Measurements from ENCODE around the gene TBC1D9B. TPM values are rescaled to one million over a fixed set of nuclear protein-coding genes. Genes with fewer than 3 reads are reported as not detected.
"Not testable (repeated sequence)": the region's sequence is repeated elsewhere in the genome, so short reads cannot be mapped to it uniquely, and the experiment has no call there.

Gene TBC1D9B
- total RNA-seq, 1 donor: 72.2 TPM

DNA sequence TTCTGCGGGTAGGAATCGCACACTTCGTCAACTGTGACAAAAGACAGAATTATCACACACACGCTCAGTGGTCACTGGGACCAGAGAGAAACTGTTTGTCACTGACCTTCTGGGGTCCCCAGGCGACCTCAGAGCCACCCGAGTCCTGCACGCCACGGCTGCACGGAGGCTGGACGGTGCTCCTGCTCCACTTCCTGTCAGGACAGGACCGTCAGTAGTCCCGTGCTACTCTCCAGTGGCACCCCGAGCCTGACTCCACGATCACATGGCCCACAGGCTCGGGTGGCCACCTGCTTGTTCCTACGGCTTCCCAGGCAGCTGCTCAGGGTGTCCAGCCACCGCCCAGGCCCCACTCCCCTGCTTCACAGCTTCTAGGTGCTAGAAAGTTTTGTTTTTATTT is 66.9 kb downstream of the TBC1D9B start:
- no peak for DNase-seq (ENCODE audit: low read depth in 2 of 3, low spot score in 2 of 3)

DNA sequence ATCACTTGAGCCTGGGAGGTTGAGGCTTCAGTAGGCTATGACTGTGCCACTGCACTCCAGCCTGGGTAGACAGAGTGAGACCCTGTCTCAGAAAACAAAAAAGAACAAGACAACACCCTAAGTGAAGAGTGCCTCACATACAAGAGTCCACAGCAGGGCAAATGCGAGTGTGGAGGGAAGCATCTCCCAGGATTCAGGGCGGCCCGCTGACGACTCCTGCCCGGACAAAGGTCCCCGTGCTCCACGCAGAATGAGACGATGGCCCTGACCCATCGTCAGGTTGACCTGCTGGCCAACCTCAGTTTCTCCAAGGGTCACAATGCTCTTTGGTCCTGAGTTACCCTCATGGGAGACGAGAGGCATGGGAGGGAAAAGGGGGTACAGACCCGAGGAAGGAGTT is 67.4 kb downstream of the TBC1D9B start:
- no peak for DNase-seq (ENCODE audit: low read depth in 2 of 3, low spot score in 2 of 3)

DNA sequence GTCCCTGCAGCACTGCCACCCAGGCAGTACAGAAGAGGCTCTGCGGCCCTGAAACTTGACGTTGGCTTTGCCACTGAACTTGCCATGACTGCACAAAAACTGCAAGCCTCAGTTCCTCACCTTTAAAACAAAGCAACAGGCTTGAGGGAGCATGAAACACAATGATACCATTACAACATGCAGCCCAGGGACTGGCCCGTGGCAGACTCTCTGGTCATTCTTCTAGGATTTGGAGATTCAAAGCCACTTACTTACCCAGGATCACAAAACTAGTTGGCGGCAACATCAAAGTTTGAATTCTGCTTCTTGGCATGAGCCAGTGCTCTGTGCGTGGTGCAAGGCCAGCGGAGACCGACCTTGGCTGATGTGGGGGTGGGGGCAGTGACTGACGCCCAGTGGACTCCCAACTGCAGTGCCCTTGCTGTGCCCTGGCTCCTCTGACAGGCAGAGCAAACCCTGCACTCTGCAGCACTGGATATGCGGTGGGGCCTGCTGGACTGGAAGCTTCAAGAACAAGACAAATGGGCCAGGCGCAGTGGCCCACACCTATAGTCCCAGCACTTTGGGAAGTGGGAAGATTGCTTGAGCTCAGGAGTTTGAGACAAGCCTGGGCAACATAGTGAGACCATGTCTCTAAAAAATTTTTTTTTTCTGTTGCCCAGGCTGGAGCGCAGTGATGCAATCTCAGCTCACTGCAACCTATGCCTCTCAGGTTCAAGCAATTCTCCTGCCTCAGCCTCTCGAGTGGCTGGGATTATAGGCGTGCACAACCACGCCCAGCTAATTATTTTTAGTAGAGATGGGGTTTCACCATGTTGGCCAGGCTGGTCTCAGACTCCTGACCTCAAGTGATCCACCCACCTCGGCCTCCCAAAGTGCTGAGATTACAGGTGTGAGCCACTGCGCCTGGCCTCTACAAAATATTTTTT is 68.1 kb downstream of the TBC1D9B start:
- DNase-seq (ENCODE audit: low read depth in 2 of 3, low spot score in 2 of 3): no peak

DNA sequence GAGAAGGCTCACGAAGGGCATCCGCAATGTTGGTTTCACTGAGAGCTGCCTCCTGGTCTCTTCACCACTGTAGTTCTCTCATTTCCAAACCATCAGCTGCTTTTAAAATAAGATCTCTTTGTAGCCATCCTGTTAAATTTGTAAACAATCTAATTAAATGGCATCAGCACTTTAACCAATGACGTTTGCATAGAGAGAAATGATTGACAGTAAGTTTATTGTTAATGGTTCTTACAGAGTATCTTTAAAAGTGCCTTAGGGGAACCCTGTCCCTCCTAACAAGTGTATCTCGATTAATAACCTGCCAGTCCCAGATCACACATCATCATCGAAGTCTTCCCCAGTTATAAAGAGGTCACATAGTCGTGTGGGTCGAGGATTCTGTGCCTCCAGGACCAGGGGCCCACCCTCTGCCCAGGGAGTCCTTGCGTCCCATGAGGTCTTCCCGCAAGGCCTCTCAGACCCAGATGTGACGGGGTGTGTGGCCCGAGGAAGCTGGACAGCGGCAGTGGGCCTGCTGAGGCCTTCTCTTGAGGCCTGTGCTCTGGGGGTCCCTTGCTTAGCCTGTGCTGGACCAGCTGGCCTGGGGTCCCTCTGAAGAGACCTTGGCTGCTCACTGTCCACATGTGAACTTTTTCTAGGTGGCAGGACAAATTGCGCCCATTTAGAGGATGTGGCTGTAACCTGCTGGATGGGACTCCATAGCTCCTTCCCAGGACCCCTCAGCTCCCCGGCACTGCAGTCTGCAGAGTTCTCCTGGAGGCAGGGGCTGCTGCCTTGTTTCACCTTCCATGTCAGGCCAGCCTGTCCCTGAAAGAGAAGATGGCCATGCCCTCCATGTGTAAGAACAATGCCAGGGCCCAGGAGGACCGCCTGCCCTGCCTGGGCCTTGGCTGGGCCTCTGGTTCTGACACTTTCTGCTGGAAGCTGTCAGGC is 70.4 kb downstream of the TBC1D9B start:
- DNase-seq (ENCODE audit: low read depth in 2 of 3, low spot score in 2 of 3): no peak

DNA sequence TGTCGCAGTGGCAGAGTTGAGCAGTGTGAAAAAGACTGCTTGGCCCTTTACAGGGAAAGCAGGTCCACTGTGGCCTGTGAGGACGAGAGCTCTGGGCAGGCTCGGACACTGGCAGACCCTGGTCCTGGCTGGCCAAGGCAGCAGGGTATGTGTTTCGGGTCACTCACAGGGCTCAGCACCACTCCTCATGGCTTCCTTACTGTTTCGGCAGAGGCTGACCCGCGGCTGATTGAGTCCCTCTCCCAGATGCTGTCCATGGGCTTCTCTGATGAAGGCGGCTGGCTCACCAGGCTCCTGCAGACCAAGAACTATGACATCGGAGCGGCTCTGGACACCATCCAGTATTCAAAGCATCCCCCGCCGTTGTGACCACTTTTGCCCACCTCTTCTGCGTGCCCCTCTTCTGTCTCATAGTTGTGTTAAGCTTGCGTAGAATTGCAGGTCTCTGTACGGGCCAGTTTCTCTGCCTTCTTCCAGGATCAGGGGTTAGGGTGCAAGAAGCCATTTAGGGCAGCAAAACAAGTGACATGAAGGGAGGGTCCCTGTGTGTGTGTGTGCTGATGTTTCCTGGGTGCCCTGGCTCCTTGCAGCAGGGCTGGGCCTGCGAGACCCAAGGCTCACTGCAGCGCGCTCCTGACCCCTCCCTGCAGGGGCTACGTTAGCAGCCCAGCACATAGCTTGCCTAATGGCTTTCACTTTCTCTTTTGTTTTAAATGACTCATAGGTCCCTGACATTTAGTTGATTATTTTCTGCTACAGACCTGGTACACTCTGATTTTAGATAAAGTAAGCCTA is 71.3 kb downstream of the TBC1D9B start:
- peak in 2 of 3 donors; percentile 59 to 60 for DNase-seq (ENCODE audit: low read depth in 2 of 3, low spot score in 2 of 3)

DNA sequence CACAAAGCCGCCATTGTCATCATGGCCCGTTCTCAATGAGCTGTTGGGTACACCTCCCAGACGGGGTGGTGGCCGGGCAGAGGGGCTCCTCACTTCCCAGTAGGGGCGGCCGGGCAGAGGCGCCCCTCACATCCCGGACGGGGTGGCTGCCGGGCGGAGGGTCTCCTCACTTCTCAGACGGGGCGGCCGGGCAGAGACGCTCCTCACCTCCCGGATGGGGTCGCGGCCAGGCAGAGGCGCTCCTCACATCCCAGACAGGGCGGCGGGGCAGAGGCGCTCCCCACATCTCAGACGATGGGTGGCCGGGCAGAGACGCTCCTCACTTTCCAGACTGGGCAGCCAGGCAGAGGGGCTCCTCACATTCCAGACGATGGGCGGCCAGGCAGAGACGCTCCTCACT is 72.8 kb downstream of the TBC1D9B start:
- DNase-seq (ENCODE audit: low read depth in 2 of 3, low spot score in 2 of 3): not testable (repeated sequence)

DNA sequence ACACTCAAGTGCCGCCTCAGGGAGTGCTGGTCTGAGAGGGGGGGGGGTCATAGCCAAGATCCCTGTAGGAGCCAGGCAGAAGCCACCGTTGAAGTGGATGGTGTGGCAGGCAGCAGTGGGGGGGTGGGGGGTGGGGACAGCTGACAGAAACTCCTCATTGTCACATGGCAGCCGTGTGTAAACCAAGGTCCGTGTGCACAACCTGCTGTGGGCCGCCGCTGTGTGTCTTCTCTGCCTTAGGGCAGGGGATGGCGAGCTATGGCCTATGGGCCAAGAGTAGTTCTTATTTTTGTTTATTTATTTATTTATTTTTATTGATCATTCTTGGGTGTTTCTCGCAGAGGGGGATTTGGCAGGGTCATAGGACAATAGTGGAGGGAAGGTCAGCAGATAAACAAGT is 73.6 kb downstream of the TBC1D9B start:
- no peak for DNase-seq (ENCODE audit: low read depth in 2 of 3, low spot score in 2 of 3)

DNA sequence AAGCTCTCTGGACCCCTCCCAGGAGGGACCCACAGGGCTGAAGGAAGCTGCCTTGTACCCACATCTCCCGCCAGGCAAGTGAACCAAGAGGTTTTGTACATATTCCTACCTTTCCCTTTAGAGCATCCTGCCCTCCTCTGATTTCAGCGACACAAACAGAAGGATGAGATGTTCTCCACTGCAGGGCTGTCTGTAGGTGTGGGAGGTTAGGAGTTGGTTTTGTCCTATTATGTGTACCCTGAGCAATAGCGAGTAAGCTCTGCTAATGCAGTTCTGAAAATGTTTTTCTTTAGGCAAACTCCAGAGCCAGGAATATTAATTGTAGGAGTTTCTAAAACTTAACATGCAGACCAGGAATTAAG is 74.0 kb downstream of the TBC1D9B start:
- DNase-seq (ENCODE audit: low read depth in 2 of 3, low spot score in 2 of 3): no peak

DNA sequence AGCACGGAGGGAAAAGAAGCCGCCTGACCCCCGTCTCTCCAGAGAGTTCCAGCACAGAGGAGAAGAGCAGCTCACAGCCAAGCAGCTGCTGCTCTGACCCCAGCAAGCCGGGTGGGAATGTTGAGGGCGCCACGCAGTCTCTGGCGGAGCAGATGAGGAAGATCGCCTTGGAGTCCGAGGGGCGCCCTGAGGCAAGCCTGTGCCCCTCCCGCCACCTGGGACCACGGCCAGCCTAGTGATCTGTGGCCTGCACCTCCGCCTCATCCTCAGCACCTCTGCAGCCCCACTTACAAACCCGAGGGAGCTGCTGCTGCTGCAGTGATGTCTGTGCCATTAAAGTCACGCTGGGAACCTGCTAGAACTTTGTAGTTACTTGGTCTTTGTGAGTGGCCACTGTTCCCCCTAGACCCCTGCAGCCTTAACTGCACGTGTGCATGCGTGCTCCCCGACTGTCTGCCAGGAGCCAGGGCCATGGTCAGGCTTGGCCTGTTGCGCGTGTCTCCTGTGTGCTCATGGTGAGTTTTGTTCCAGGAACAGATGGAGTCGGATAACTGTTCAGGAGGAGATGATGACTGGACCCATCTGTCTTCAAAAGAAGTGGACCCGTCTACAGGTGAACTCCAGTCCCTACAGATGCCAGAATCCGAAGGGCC is 74.5 kb downstream of the TBC1D9B start:
- no peak for DNase-seq (ENCODE audit: low read depth in 2 of 3, low spot score in 2 of 3)

DNA sequence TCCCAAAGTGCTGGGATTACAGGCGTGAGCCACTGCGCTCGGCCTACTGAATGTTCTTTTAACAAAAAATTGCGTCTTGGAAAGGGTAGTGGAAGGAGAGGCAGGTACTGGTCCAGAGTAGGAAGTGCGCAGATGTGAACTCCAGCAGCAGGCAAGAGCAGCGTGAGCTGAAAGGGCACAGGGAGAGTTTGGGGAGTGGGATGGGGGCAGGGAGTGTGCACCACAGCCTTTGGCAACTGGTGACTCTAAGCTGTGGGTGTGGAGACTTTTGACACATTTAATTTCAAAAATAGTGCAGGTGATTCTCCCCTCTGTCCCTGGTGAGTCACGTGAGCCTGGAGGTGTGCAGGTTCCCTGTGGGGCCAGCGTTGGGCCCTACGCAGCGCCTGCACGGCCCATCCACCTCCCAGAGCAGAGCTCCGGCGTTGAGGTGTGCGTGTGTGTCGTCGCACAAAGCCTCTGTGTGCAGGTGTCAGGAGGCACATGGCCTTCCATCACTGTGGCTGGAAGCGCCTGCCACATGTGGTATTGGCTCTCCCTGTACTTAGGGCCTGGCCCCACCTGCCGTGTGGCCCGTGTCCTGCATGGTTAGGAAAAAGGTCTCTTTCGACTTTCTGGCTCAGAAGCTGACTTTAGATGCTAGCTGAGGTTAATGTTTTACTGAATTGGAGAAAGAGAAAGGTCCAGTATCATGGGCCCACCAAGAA is 75.5 kb downstream of the TBC1D9B start:
- no peak for DNase-seq (ENCODE audit: low read depth in 2 of 3, low spot score in 2 of 3)

DNA sequence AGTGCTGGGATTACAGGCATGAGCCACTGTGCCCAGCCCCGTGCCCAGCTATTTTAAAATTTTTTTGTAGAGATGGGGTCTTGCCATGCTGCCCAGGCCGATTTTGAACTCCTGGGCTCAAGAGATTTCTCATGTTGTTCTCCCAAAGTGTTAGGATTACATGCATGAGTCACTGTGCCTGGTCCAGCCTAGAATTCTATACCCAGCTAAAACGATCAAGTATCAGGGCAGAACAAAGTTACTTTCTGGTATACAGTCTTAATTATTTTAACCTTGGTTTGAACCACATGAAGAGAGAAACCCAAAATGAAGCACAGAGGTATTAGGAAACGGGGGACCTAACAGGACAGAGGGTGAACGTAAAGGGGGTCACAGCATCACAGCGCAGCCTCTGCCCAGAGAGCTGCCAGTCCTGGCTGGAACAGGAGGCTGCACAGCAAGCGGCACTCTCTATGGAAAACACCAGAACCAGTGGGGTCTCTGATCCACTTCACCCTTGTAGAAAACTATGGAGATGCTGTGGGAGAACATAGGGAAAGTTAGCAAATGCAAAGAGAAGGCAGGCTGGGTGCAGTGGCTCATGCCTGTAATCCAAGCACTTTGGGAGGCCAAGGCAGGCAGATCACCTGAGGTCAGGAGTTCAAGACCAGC is 76.8 kb downstream of the TBC1D9B start:
- DNase-seq (ENCODE audit: low read depth in 2 of 3, low spot score in 2 of 3): no peak

DNA sequence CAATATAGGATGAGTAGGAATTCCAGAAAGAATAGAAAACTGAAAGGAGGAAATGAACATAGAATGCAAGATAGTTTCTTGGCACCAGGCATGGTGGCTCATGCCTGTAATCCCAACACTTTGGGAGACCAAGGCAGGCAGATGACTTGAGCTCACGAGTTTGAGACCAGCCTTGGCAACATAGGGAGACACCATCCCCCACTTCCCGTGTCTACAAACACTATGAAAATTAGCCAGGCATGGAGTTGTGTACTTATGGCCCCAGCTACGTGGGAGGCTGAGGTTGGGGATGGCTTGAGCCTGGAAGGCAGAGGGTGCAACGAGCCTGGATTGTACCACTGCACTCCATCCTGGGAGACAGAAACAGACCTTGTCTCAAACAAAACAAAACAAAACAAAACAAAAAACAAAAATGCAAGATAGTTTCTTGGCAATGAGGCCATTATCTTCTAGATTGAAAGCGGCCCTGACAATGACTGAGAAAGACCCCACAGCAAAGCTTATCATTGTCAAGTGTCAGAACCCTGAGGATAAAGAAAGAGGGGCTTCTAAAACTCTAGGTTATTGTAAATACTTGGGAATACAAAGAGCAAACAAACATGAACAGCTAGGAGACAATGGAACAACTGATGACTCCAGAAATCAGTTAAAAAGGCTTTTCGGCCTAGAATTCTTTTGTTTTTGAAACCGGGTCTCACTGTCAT is 77.8 kb downstream of the TBC1D9B start:
- no peak for DNase-seq (ENCODE audit: low read depth in 2 of 3, low spot score in 2 of 3)

DNA sequence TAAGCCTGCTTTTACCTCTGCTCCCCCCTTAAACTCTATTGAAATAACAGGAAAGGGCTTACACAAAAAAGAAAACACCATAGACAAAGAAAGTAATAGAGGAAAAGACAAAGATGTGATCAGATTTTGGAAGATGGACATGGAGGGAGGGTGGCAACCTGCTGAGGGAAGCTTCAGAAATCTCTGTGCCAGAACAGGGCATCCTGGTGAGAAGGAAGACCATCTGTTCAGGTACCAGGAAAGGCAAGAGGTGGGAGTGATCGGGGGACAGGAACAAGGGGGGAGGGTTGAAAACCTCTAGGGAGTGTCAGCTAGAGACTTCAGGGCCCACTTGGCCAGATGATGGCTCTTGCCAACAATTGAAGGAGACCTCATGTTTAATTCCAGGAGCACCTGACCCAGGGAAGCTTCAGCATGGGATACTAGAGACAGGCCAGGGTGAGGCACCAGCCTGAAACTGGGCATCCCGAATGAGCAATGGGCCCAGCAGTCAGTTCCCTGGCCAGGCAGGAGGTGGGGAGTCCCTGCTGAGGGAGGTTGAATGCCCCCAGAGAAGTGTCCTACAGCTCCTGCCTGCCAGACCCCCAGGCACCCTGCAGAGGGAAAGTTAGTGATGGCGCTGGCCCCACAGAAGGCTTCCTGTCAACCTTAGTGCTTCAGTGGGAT is 78.8 kb downstream of the TBC1D9B start:
- DNase-seq (ENCODE audit: low read depth in 2 of 3, low spot score in 2 of 3): no peak

DNA sequence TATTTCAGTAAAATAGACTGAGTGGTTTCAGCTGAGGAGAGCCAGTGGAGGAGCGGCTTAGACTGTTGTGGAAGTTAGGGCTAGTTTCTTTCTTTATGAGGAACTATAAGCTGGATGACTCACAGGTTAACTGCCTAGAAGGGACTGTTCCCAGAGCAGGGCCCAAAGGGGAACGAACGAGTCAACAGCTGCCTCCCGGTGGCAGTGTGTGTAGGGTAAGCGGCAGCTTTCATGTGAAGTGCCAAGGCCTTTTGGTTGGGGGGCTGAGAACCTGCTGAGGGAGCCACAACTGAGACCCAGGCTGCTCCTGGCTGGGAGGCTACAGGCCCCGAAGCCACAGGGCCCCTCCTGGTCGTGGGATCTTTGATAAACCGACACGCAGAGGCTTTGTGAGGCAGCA is 80.0 kb downstream of the TBC1D9B start:
- peak in 2 of 3 donors; percentile 80 to 86 for DNase-seq (ENCODE audit: low read depth in 2 of 3, low spot score in 2 of 3)

DNA sequence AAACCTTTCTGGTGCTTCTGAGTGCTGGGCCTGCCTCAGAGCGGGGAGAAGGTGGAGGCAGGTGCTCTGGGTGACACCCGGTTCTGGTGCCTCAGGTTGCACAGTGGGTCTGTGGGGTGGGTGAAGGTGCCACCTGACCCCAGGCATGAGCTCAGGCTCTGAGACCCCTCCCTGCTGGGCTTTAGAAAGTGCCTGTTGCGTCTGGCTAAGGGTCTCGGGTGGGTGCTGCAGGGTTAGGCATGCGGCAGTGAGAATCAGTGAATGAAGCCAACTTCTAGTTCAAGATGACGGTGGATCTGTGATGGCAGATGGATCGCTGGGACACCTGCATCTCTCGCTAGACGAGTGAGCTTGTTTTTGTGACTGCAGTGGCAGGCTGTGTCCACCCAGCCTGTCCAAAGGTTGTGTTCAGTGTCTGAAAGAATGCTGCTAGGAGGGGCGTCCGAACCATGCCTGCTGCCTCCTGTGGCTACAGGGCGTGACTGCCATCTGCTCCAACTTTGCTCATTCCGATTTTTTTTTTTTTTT is 82.0 kb downstream of the TBC1D9B start:
- no peak for DNase-seq (ENCODE audit: low read depth in 2 of 3, low spot score in 2 of 3)

DNA sequence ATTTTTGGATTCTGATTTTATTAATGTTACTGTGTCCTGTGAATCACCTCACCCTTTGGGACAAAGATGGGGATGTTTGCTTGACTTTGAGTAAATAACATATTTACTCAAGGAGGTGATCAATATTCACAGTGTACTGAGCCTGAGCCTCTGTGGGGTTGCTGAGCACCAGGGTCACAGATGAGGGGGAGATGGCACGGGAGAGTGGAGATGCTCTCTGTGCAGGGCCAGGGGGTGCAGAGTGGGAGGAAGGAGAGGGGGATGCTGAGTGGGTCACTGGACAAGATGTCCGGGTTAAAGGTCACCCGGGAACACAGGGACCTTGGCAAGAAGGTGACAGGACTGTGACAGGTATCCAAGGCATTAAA is 83.0 kb downstream of the TBC1D9B start:
- DNase-seq (ENCODE audit: low read depth in 2 of 3, low spot score in 2 of 3): no peak

DNA sequence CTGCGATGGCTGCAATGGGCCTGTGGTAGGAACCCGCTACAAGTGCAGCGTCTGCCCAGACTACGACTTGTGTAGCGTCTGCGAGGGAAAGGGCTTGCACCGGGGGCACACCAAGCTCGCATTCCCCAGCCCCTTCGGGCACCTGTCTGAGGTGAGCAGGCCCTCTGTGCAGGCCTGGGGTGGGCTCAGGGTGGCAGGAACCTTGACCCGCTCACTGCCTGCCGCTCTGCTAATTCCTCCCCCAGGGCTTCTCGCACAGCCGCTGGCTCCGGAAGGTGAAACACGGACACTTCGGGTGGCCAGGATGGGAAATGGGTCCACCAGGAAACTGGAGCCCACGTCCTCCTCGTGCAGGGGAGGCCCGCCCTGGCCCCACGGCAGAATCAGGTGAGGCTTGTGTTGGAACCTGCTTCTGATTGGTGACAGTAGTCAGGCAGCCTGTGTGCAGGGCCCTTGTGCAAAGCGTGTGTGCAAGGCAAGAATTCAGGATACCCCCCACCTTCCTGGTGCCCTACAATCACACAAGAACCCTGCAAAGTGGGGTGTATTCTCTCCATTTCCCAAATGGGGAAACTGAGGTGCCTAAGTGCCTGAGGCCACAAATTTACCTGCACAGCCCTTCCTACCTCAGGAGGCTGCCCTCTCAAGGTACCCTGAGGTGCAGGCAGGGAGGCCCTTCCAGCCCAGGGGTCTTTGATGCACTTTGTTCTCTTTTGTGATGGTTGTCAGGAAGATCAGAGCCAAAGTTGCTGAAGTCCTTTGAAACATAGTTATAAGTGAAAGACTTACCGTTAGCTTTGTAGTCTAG is 83.6 kb downstream of the TBC1D9B start:
- no peak for DNase-seq (ENCODE audit: low read depth in 2 of 3, low spot score in 2 of 3)
